GM13977 (cell line): ENCODE data around the gene CA12.

Experiments
- DNase-seq: peaks from one replicate; pipeline ENCODE4 v3.0.0; 2012; ENCODE audit warnings: low spot score
- in situ Hi-C: fragments of 300-500 bp; cut with MboI; formaldehyde crosslinking; loops from one replicate; pipeline ENCODE4 v1.12.0; 2022; ENCODE audit warnings: low sequenced_read_pairs, low pct_unique_long_range_greater_than_20kb, mixed read lengths, inconsistent platforms; ENCODE audit not compliant: unreplicated experiment
- TF ChIP-seq, protein P1 (sequence below): IDR thresholded peaks from 2 replicates; pipeline ENCODE4 v1.5.1; 2012; ENCODE audit warnings: mild to moderate bottlenecking, control low read depth; ENCODE audit not compliant: insufficient read depth; ENCODE audit errors: extremely low read depth, missing control alignments

Gene CA12

DNA sequence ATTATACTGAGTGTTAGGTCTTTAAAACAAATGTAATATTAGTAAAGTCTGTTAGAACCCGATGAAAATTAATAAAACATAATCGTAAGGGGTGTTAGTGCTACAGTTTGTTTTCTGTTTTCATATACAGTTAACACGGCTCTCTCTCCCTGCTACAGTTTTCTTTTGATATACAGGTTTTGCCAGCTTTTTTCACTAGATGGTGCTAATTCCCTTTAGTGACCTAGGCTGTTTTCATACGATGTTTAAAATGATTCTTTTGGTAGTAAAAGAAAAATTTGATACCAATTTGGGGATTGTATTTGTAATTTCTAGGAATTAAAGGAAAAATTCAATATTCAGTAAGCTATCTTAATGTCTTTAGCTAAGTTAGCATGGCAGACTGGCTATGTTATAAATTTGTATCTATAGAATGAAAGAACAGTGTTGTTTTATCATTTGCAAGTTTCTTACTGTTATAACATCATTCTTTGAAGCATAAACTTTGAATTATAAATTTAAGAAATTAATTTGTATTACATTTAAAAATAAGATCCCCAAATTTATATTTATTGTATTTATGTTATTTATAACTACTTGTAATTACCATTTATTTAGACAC, 92.8 kb downstream of the CA12 start:
- DNase-seq = peak; percentile 54
- TF ChIP-seq, protein P1, sequence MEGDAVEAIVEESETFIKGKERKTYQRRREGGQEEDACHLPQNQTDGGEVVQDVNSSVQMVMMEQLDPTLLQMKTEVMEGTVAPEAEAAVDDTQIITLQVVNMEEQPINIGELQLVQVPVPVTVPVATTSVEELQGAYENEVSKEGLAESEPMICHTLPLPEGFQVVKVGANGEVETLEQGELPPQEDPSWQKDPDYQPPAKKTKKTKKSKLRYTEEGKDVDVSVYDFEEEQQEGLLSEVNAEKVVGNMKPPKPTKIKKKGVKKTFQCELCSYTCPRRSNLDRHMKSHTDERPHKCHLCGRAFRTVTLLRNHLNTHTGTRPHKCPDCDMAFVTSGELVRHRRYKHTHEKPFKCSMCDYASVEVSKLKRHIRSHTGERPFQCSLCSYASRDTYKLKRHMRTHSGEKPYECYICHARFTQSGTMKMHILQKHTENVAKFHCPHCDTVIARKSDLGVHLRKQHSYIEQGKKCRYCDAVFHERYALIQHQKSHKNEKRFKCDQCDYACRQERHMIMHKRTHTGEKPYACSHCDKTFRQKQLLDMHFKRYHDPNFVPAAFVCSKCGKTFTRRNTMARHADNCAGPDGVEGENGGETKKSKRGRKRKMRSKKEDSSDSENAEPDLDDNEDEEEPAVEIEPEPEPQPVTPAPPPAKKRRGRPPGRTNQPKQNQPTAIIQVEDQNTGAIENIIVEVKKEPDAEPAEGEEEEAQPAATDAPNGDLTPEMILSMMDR = peak; percentile 43
- in situ Hi-C loops = no loop called here

DNA sequence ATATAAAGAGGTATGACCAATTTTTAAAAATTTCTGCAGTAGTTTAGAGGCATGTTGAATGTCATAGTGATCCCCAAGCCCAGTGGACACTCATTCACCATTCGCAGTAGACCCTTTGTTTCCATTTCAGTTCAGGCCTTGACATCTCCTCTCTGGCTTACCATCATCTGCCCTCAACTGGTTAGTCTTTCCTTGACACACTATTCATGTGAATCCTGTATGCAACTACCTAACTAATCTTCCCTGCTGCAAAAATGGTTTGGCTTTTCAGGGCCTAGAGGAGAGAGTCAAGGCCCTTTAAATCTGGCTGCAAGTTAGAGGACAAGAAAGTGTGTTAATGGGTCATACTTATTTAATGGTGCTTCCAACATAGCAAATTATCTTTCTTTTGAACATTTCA, 93.3 kb downstream of the CA12 start:
- DNase-seq = no peak
- in situ Hi-C loops = no loop called here
- TF ChIP-seq, protein P1 = no peak

DNA sequence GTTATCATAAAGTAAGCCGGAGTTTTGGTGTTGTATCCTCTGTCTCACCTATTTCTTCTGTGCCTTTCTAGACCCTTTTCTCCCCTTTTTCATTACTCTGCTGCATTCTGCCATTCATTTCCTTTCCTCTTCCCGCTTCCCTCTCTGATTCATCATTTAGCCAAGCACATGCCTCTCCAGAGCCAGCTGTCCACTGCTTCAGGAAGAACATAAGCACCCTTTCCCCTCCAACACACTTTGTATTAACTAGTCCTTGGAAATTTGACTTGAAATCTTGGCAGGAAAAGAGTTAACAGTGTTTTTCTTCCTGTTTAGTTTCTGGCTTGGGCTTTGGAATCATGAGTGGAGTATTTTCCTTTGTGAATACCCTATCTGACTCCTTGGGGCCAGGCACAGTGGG, 94.5 kb downstream of the CA12 start:
- in situ Hi-C loops = no loop called here
- TF ChIP-seq, protein P1 = no peak

DNA sequence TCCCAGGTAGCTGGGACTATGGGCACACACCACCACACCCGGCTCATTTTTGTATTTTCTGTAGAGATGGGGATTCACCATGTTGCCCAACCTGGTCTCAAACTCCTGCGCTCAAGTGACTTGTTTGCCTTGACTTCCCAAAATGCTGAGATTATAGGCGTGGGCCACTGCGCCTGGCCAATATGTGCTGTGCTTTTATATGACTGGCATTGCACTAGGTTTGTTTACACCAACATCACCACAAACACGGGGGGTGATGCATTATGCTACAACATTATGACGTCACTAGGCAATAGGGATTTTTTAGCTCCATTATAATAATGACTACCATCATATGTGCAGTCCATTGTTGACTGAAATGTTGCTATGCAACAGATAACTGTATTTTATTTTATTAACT, 97.3 kb downstream of the CA12 start:
- in situ Hi-C loops = no loop called here
- DNase-seq = no peak
- TF ChIP-seq, protein P1 = no peak

More for the DNA sequence above, 94.5 kb downstream of the CA12 start:
- no peak for DNase-seq

DNA sequence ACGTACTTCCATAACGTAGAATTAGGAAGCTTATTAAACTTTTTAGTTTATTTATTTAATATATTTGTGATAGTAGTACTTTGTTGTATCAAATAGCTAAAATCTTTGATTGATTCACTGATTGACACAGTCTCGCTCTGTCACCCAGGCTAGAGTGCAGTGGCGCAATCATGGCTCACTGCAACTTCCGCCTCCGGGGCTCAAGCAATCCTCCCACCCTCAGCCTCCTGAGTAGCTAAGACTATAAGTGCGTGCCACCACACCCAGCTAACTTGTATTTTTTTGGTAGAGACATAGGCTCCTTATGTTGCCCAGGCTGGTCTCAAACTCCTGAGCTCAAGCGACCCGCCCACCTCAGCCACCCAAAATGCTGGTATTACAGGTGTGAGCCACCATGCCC, 98.5 kb downstream of the CA12 start:
- TF ChIP-seq, protein P1 = no peak
- DNase-seq = no peak
- in situ Hi-C loops = no loop called here

GRCh38 chr15:63277893-63278456, 103.7 kb downstream of the CA12 start:
- no peak for DNase-seq
- TF ChIP-seq, protein P1 = no peak
- in situ Hi-C loops = no loop called here
